ENCODE data around the gene CMIP. TPM values are rescaled to one million over a fixed set of nuclear protein-coding genes. Genes with fewer than 3 reads are reported as not detected.

Gene CMIP
- total RNA-seq, 1 experiment from 2014 or later = 25.7 TPM

DNA sequence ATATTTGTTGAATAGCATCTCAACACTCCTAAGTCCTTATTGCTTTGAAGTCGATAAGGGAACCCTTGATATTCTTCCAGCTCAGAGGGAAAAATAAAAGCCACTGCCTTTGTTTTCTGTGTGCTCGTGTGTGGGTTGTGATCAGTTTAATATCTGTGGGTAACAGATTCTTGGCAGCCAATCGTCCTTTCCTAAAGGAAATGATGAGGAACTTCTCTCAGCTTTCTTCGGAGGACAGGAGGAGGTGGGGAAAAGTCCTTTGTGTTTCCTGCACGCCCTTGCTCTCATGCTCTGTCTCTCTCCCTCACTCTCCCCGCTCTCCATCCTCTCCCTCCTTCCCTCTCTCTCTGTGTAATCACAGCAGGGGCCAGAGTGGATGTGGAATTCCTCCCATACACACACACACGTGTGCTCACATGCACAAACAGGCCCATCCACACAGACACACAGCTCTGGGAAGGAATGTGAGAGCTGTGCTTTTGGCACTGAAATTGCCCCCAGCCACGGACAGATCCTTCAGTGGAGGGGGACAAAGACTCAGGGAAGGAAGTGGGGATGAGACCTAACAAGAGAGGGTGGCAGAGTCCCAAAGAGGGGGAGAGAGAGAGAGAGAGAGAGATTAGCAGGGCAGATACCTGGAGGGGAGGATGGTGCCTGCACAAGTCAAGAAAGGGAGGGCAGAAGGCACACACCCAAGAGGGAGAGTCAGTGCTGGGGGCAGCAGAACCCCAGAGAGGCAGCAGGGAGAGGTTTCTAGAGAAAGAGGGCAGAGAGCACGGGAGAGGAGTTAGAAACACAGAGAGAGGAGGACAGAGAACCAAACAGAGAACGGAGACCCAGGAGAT, 250.9 kb downstream of the CMIP start:
- H3K27me3 ChIP-seq (ENCODE audit: low read length) = no peaks in the 10 kb centered on the region
- POLR2A ChIA-PET (ENCODE audit: unreplicated experiment) = no interaction called here
- CTCF ChIA-PET = no interaction called here
- no peak overlapping the region for H3K4me2 ChIP-seq (ENCODE audit: low read length)
- H2AFZ ChIP-seq (ENCODE audit: low read length) = no peak overlapping the region
- H3K4me3 ChIP-seq (ENCODE audit: low read length) = no peak overlapping the region
- TF ChIP-seq, protein P1, sequence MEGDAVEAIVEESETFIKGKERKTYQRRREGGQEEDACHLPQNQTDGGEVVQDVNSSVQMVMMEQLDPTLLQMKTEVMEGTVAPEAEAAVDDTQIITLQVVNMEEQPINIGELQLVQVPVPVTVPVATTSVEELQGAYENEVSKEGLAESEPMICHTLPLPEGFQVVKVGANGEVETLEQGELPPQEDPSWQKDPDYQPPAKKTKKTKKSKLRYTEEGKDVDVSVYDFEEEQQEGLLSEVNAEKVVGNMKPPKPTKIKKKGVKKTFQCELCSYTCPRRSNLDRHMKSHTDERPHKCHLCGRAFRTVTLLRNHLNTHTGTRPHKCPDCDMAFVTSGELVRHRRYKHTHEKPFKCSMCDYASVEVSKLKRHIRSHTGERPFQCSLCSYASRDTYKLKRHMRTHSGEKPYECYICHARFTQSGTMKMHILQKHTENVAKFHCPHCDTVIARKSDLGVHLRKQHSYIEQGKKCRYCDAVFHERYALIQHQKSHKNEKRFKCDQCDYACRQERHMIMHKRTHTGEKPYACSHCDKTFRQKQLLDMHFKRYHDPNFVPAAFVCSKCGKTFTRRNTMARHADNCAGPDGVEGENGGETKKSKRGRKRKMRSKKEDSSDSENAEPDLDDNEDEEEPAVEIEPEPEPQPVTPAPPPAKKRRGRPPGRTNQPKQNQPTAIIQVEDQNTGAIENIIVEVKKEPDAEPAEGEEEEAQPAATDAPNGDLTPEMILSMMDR (conservative IDR thresholded peaks at IDR 0.05; ENCODE audit: low read depth, low read length) = no peak
- TF ChIP-seq EZH2phosphoT487 (IDR thresholded peaks at IDR 0.05; ENCODE audit: borderline replicate concordance, low read length) (no peak), EZH2 (IDR thresholded peaks at IDR 0.05; ENCODE audit: low read length, unreplicated experiment) (no peak)
- ATAC-seq (no peak), DNase-seq (no peak)
- no peaks in the 10 kb centered on the region for H4K20me1 ChIP-seq (ENCODE audit: low read length)
- no peaks in the 10 kb centered on the region for H3F3A ChIP-seq (ENCODE audit: low read length, unreplicated experiment)
- H3K27ac ChIP-seq (ENCODE audit: low read length) = no peak overlapping the region
- no peaks in the 10 kb centered on the region for H3K9me3 ChIP-seq (ENCODE audit: low read length)
- H3K4me1 ChIP-seq (ENCODE audit: insufficient read depth, low read length) = no peaks in the 10 kb centered on the region
- H3K9me2 ChIP-seq (replicated peaks; ENCODE audit: low read length) = no peaks in the 10 kb centered on the region
- H3K9ac ChIP-seq (ENCODE audit: low read length) = no peak overlapping the region
- peaks cover 6% of the 10 kb centered on the region for H3K36me3 ChIP-seq (ENCODE audit: low read depth, low read length)
- intact Hi-C loops (cut with micrococcal nuclease) = no loop called here
- H3K79me2 ChIP-seq (ENCODE audit: low read length) = no peaks in the 10 kb centered on the region
- BruUV-seq (replicated peaks) = no TSS peak

DNA sequence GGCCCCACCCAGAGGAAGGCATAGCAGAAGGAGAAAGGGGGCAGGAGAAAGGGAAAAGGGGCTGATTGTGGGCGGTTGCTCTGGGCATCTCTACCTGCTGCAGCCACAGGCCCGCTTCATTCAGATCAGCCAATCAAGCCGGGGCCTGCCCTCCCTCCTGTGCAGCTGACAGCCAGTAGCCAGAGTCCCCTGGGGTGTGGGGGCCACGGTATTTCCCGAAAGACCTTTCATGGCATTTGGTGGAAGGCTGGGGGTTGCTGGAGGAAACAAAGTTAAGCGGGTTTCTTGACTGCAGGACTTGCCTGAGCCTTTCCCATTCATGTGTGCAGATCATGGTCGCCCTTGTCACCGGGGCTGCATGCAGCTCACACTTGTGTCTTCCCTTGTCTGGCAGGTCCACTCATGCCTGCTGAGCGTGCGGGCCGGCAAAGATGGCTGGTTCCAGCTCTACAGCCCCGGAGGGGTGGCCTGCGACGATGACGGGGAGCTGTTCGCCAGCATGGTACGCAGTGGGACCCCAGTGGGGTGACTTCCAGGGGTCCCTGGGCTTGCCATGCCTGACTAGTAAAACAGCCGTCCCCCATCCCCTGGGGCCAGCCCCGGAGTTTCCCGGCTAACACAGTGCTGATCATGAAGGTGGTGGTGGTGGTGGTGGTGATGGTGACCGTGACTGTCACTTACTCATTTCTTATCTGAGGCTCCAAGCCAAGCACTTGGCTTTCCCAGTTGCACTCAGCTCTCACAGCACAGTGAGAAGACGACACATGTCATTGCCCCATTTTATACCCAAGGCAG, 251.8 kb downstream of the CMIP start:
- intact Hi-C loops (cut with micrococcal nuclease) = no loop called here
- BruUV-seq (replicated peaks) = no TSS peak
- H3K4me1 ChIP-seq (ENCODE audit: insufficient read depth, low read length) = no peaks in the 10 kb centered on the region
- POLR2A ChIA-PET (ENCODE audit: unreplicated experiment) = no interaction called here
- no peak overlapping the region for H3K4me3 ChIP-seq (ENCODE audit: low read length)
- H3K27ac ChIP-seq (ENCODE audit: low read length) = no peak overlapping the region
- CTCF ChIA-PET = no interaction called here
- no peak overlapping the region for H3K4me2 ChIP-seq (ENCODE audit: low read length)
- peaks cover 6% of the 10 kb centered on the region for H3K36me3 ChIP-seq (ENCODE audit: low read depth, low read length)
- H3K9me3 ChIP-seq (ENCODE audit: low read length) = no peaks in the 10 kb centered on the region
- ATAC-seq (no peak), DNase-seq (no peak)
- TF ChIP-seq EZH2phosphoT487 (IDR thresholded peaks at IDR 0.05; ENCODE audit: borderline replicate concordance, low read length) = no peak
- TF ChIP-seq, protein P1 (conservative IDR thresholded peaks at IDR 0.05; ENCODE audit: low read depth, low read length) = no peak
- no peak for TF ChIP-seq EZH2 (IDR thresholded peaks at IDR 0.05; ENCODE audit: low read length, unreplicated experiment)
- H4K20me1 ChIP-seq (ENCODE audit: low read length) = no peaks in the 10 kb centered on the region
- no peak overlapping the region for H2AFZ ChIP-seq (ENCODE audit: low read length)
- no peaks in the 10 kb centered on the region for H3K27me3 ChIP-seq (ENCODE audit: low read length)
- no peaks in the 10 kb centered on the region for H3K79me2 ChIP-seq (ENCODE audit: low read length)
- H3K9ac ChIP-seq (ENCODE audit: low read length) = no peak overlapping the region
- no peaks in the 10 kb centered on the region for H3K9me2 ChIP-seq (replicated peaks; ENCODE audit: low read length)
- no peaks in the 10 kb centered on the region for H3F3A ChIP-seq (ENCODE audit: low read length, unreplicated experiment)
